ENCODE results near the gene NPAS3. TPM values are rescaled to one million over a fixed set of nuclear protein-coding genes. Genes with fewer than 3 reads are reported as not detected.

Gene NPAS3
- polyA plus RNA-seq, 2 of the 4 experiments (the other 2 are of a cell fraction): not detected

GRCh38 chr14:33529787-33530757 lies 591.4 kb downstream of the NPAS3 start:
- ChIA-PET POLR2A (no interaction called here), CTCF (no interaction called here)
- H3K4me3 ChIP-seq: no peak overlapping the region
- FAIRE-seq: no peak
- H3K4me1 ChIP-seq: no peaks in the 10 kb centered on the region
- TF ChIP-seq ELK1 (IDR thresholded peaks at IDR 0.05; ENCODE audit: low read depth, low read length): no peak
- TF ChIP-seq SREBF2 (IDR thresholded peaks at IDR 0.05): no peak
- TF ChIP-seq ZSCAN20 (CRISPR knock-in tag; IDR thresholded peaks at IDR 0.05): no peak
- TF ChIP-seq ZFP36 (IDR thresholded peaks at IDR 0.05; ENCODE audit: borderline replicate concordance, partially characterized antibody): no peak
- no peak overlapping the region for H3K4me2 ChIP-seq
- no peak overlapping the region for H3K27ac ChIP-seq
- H3K9me3 ChIP-seq: no peaks in the 10 kb centered on the region
- no peak for DNase-seq (ENCODE audit: low read depth in 1 of 2, low spot score in 1 of 2)
- ATAC-seq: no peak
- 28% methylated on average over 11 of the region's 11 CpGs for WGBS (ENCODE audit: missing lambda C conversion rate)

GRCh38 chr14:33532553-33532952 lies 593.9 kb downstream of the NPAS3 start:
- DNase-seq (ENCODE audit: low read depth in 1 of 2, low spot score in 1 of 2) (no peak), FAIRE-seq (no peak), ATAC-seq (no peak)
- Histone ChIP-seq H3K4me1 (no peaks in the 10 kb centered on the region), H3K27ac (no peak overlapping the region), H3K4me2 (no peak overlapping the region), H3K4me3 (no peak overlapping the region), H3K9me3 (no peaks in the 10 kb centered on the region)
- POLR2A ChIA-PET: no interaction called here
- WGBS (ENCODE audit: missing lambda C conversion rate): 8% methylated on average over 3 of the region's 3 CpGs
- TF ChIP-seq FOSB (CRISPR knock-in tag; IDR thresholded peaks at IDR 0.05): no peak
- no peak for TF ChIP-seq POLR2AphosphoS2 (conservative IDR thresholded peaks at IDR 0.05; ENCODE audit: low read length)
- TF ChIP-seq RCOR1 (IDR thresholded peaks at IDR 0.05; ENCODE audit: low read depth, low read length): no peak
- TF ChIP-seq PHF8 (IDR thresholded peaks at IDR 0.05; ENCODE audit: borderline replicate concordance, low read depth): no peak
- TF ChIP-seq ZC3H11A (IDR thresholded peaks at IDR 0.05): no peak
- TF ChIP-seq HDAC2 (IDR thresholded peaks at IDR 0.05): no peak
- TF ChIP-seq BCL3 (IDR thresholded peaks at IDR 0.05): no peak
- no peak for TF ChIP-seq USF2 (IDR thresholded peaks at IDR 0.05)
- no peak for TF ChIP-seq MYC (IDR thresholded peaks at IDR 0.05; ENCODE audit: borderline replicate concordance, low read length)
- TF ChIP-seq KDM1A (IDR thresholded peaks at IDR 0.05; ENCODE audit: low read depth): no peak
- TF ChIP-seq BHLHE40 (IDR thresholded peaks at IDR 0.05; ENCODE audit: low read depth, low read length): no peak
- TF ChIP-seq ZFP36 (IDR thresholded peaks at IDR 0.05; ENCODE audit: borderline replicate concordance, partially characterized antibody): no peak
- TF ChIP-seq SMC3 (IDR thresholded peaks at IDR 0.05): no peak
- no peak for TF ChIP-seq E2F6 (IDR thresholded peaks at IDR 0.05; ENCODE audit: borderline replicate concordance, low read depth)
- no peak for TF ChIP-seq HES2 (IDR thresholded peaks at IDR 0.05)
- no peak for TF ChIP-seq CBX2 (IDR thresholded peaks at IDR 0.05; ENCODE audit: borderline replicate concordance, low read depth)
- TF ChIP-seq RARB (CRISPR knock-in tag; IDR thresholded peaks at IDR 0.05): no peak
- TF ChIP-seq REST (IDR thresholded peaks at IDR 0.05): no peak
- CTCF ChIA-PET: no interaction called here

Measured in A549 (cell line).